ENCODE measurements around the gene NOP9.

DNA sequence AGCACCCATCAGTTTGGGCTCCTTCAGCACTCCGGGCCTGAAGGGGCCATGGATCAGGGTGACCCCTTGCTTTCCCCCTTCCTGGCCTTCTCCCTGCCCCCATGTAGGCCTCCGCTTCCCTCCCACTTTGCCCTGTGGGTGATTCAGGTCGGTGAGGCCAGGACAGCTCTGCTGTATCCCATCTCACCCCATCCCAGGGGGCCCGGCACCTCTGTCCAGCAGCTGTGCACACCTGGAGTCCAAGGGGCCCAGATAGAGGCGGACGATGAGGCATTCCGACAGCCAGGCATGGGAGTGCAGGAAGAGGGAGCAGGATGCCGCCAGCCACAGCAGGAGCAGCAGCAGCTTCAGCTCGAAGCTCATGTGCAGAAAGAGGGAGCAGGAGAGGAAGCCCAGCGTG is 23.0 kb downstream of the NOP9 start:
- TF ChIP-seq, protein P1, sequence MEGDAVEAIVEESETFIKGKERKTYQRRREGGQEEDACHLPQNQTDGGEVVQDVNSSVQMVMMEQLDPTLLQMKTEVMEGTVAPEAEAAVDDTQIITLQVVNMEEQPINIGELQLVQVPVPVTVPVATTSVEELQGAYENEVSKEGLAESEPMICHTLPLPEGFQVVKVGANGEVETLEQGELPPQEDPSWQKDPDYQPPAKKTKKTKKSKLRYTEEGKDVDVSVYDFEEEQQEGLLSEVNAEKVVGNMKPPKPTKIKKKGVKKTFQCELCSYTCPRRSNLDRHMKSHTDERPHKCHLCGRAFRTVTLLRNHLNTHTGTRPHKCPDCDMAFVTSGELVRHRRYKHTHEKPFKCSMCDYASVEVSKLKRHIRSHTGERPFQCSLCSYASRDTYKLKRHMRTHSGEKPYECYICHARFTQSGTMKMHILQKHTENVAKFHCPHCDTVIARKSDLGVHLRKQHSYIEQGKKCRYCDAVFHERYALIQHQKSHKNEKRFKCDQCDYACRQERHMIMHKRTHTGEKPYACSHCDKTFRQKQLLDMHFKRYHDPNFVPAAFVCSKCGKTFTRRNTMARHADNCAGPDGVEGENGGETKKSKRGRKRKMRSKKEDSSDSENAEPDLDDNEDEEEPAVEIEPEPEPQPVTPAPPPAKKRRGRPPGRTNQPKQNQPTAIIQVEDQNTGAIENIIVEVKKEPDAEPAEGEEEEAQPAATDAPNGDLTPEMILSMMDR (IDR thresholded peaks at IDR 0.05), result no peak
- TF ChIP-seq POLR2AphosphoS5 (IDR thresholded peaks at IDR 0.05), result no peak
- no peak for TF ChIP-seq EP300 (IDR thresholded peaks at IDR 0.05)
- no peak for TF ChIP-seq POLR2A (IDR thresholded peaks at IDR 0.05)

All from gastroesophageal sphincter (tissue), 3 donors.